ENCODE data around the gene PGAP1. TPM values are rescaled to one million over a fixed set of nuclear protein-coding genes. Genes with fewer than 3 reads are reported as not detected.

PGAP1 gene
- total RNA-seq, result 10 to 100 TPM; 15.3 to 38.2 TPM

GRCh38 chr2:196926562-196927375, at the start of gene PGAP1:
Gene PGAP1 (minus strand): TSS chr2:196926707. CDS start chr2:196926616, 91 bp downstream.
- no peak for TF ChIP-seq CTCF (IDR thresholded peaks at IDR 0.05)
- ATAC-seq (ENCODE audit: insufficient number of reproducible peaks, low FRiP score, low read depth), result peak; percentile 57
- H3K9me3 ChIP-seq, result no peaks in the 10 kb centered on the region

GRCh38 chr2:196974970-196975369, 48.5 kb upstream of the PGAP1 start:
- H3K4me3 ChIP-seq, result no peak overlapping the region
- DNase-seq (ENCODE audit: low spot score), result no peak
- TF ChIP-seq CTCF (IDR thresholded peaks at IDR 0.05), result no peak
- no peaks in the 10 kb centered on the region for H3K36me3 ChIP-seq
- no peaks in the 10 kb centered on the region for H3K9me3 ChIP-seq
- no peaks in the 10 kb centered on the region for H3K4me1 ChIP-seq (ENCODE audit: control insufficient read depth in 1 of 2, low read depth in 2 of 2)
- ATAC-seq (ENCODE audit: insufficient number of reproducible peaks, low FRiP score, low read depth), result no peak
- no peaks in the 10 kb centered on the region for H3K27me3 ChIP-seq (replicated peaks; ENCODE audit: insufficient read depth)
- no peak overlapping the region for H3K27ac ChIP-seq

More at GRCh38 chr2:196926562-196927375, at the start of gene PGAP1:
- H3K27me3 ChIP-seq (replicated peaks; ENCODE audit: insufficient read depth), result no peaks in the 10 kb centered on the region
- DNase-seq (ENCODE audit: low spot score), result peak; percentile 25
- peak within 1 kb of the TSS; percentile 71 for H3K4me3 ChIP-seq
- peak within 1 kb of the TSS; percentile 79 to 87 for H3K27ac ChIP-seq
- H3K4me1 ChIP-seq (ENCODE audit: control insufficient read depth in 1 of 2, low read depth in 2 of 2), result peaks cover 7 to 27% of the 10 kb centered on the region in 2 donors
- no peaks in the 10 kb centered on the region for H3K36me3 ChIP-seq

GRCh38 chr2:196971574-196972279, 45.2 kb upstream of the PGAP1 start:
- no peaks in the 10 kb centered on the region for H3K4me1 ChIP-seq (ENCODE audit: control insufficient read depth in 1 of 2, low read depth in 2 of 2)
- DNase-seq (ENCODE audit: low spot score) (no peak), ATAC-seq (ENCODE audit: insufficient number of reproducible peaks, low FRiP score, low read depth) (no peak)
- H3K36me3 ChIP-seq, result no peaks in the 10 kb centered on the region
- H3K9me3 ChIP-seq, result no peaks in the 10 kb centered on the region
- H3K4me3 ChIP-seq, result no peak overlapping the region
- TF ChIP-seq CTCF (IDR thresholded peaks at IDR 0.05), result no peak
- H3K27ac ChIP-seq, result no peak overlapping the region
- no peaks in the 10 kb centered on the region for H3K27me3 ChIP-seq (replicated peaks; ENCODE audit: insufficient read depth)

GRCh38 chr2:196970099-196970498, 43.6 kb upstream of the PGAP1 start:
- ATAC-seq (ENCODE audit: insufficient number of reproducible peaks, low FRiP score, low read depth) (no peak), DNase-seq (ENCODE audit: low spot score) (no peak)
- Histone ChIP-seq H3K9me3 (no peaks in the 10 kb centered on the region), H3K27ac (no peak overlapping the region), H3K27me3 (replicated peaks; ENCODE audit: insufficient read depth) (no peaks in the 10 kb centered on the region), H3K36me3 (no peaks in the 10 kb centered on the region), H3K4me3 (no peak overlapping the region), H3K4me1 (ENCODE audit: control insufficient read depth in 1 of 2, low read depth in 2 of 2) (no peaks in the 10 kb centered on the region)
- no peak for TF ChIP-seq CTCF (IDR thresholded peaks at IDR 0.05)

GRCh38 chr2:196968516-196968915, 42.0 kb upstream of the PGAP1 start:
- H3K4me1 ChIP-seq (ENCODE audit: control insufficient read depth in 1 of 2, low read depth in 2 of 2), result no peaks in the 10 kb centered on the region
- DNase-seq (ENCODE audit: low spot score) (no peak), ATAC-seq (ENCODE audit: insufficient number of reproducible peaks, low FRiP score, low read depth) (no peak)
- no peaks in the 10 kb centered on the region for H3K36me3 ChIP-seq
- no peak for TF ChIP-seq CTCF (IDR thresholded peaks at IDR 0.05)
- H3K27me3 ChIP-seq (replicated peaks; ENCODE audit: insufficient read depth), result no peaks in the 10 kb centered on the region
- H3K9me3 ChIP-seq, result no peaks in the 10 kb centered on the region
- no peak overlapping the region for H3K27ac ChIP-seq
- H3K4me3 ChIP-seq, result no peak overlapping the region
